Immature natural killer cell (primary cell): ENCODE measurements around the gene RNF167. TPM values are rescaled to one million over a fixed set of nuclear protein-coding genes. Genes with fewer than 3 reads are reported as not detected.
A peak's percentile ranks its signal among the peaks of the same experiment; 100 is the strongest.

Experiments
- DNase-seq, 3 donors: peaks; one replicate each; pipeline ENCODE4 v3.0.0; 2022; ENCODE audit warnings: mixed read lengths in 1 of 3
- H3K27ac Mint-ChIP-seq, 6 donors: one replicate each; pipeline ENCODE4 v1.8.0; 2020; ENCODE audit warnings: mixed read lengths in 6 of 6, mild to moderate bottlenecking in 5 of 6, inconsistent platforms in 4 of 6, moderate library complexity in 3 of 6
- H3K27me3 Mint-ChIP-seq, 3 donors: one replicate each; pipeline ENCODE4 v1.8.0; 2020 to 2021; ENCODE audit warnings: low read depth in 3 of 3, mild to moderate bottlenecking in 3 of 3, mixed read lengths in 3 of 3, moderate library complexity in 3 of 3, inconsistent platforms in 1 of 3
- H3K36me3 Mint-ChIP-seq, 3 donors: one replicate each; pipeline ENCODE4 v1.8.0; 2020; ENCODE audit warnings: mixed read lengths in 3 of 3, inconsistent platforms in 2 of 3, mild to moderate bottlenecking in 2 of 3
- H3K4me1 Mint-ChIP-seq, 2 donors: one replicate each; pipeline ENCODE4 v1.8.0; 2020; ENCODE audit warnings: inconsistent platforms in 2 of 2, mild to moderate bottlenecking in 2 of 2, mixed read lengths in 2 of 2, moderate library complexity in 1 of 2
- H3K4me3 Mint-ChIP-seq, 5 donors: one replicate each; pipeline ENCODE4 v1.8.0; 2020; ENCODE audit warnings: mild to moderate bottlenecking in 5 of 5, mixed read lengths in 5 of 5, inconsistent platforms in 3 of 5, moderate library complexity in 3 of 5
- H3K9me3 Mint-ChIP-seq, 6 donors: one replicate each; pipeline ENCODE4 v1.8.0; 2020; ENCODE audit warnings: mild to moderate bottlenecking in 6 of 6, mixed read lengths in 6 of 6, inconsistent platforms in 4 of 6, moderate library complexity in 3 of 6
- polyA plus RNA-seq, 3 donors: library from polyadenylated mRNA; unstranded; fragments of 300-500 nt; fragmentation: Illumina TruSeq; gene quantifications; one replicate each; pipeline ENCODE4 v1.2.3, GENCODE V29; 2021

The RNF167 gene
- 10 to 100 TPM; 62.3 to 78.2 (median 73.1) TPM for polyA plus RNA-seq

DNA sequence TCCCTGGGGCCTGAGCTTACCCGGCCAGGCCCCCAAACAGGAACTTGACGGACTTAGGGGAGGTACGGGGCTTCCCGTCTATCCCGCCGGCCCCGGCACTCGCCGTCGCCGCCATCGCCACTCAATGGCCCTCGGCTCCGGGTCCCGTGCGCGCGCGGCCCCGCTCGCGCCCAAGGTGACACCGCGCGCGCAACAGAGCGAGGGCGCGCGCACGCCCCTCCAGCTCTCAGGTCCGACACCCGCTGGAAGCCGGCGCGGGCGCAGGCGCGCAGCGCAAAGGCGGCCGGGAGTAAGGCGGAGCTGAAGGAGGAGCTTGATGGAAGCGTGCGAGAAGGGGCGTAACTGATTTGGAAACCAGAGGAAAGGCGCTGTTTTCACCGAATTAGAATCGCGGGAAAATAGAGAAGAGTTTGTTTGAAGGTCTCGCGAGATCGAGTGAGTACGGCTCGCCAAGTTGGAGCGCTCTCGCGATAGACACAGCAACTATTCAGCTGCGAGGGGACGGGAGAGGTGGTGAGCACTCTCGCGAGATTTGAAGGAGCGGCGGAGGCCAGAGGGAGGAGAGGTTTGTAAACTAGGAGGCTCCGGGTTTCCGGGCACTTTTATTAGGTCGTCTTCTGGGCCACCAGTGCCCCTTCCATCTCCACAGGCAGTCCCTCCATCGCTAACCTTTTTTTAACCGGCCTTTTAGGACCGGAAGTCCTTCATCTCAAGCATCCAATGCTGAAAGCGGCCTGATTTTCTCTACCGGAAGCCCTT, at the start of gene RNF167, which contains the start of gene SLC25A11:
Gene RNF167 (plus strand): TSS at position 473 of the 759 bp plus-strand sequence. CDS start 642 bp downstream, outside the sequence.
Gene SLC25A11 (minus strand): TSS at position 251 of the 759 bp plus-strand sequence. CDS start 136 bp downstream, at position 115.
- H3K27ac Mint-ChIP-seq, result peak within 1 kb of the TSS; percentile 93 to 98 (median 95)
- no peaks in the 10 kb centered on the region for H3K9me3 Mint-ChIP-seq
- peak; percentile 97 to 99 (median 99) for DNase-seq
- peaks cover 68 to 73% of the 10 kb centered on the region in 2 donors for H3K4me1 Mint-ChIP-seq
- peaks cover 5 to 24% (median 13%) of the 10 kb centered on the region in 3 donors for H3K27me3 Mint-ChIP-seq
- H3K36me3 Mint-ChIP-seq, result peaks cover 15 to 51% (median 28%) of the 10 kb centered on the region in 3 donors
- H3K4me3 Mint-ChIP-seq, result peak within 1 kb of the TSS; percentile 96 to 100 (median 99)

DNA sequence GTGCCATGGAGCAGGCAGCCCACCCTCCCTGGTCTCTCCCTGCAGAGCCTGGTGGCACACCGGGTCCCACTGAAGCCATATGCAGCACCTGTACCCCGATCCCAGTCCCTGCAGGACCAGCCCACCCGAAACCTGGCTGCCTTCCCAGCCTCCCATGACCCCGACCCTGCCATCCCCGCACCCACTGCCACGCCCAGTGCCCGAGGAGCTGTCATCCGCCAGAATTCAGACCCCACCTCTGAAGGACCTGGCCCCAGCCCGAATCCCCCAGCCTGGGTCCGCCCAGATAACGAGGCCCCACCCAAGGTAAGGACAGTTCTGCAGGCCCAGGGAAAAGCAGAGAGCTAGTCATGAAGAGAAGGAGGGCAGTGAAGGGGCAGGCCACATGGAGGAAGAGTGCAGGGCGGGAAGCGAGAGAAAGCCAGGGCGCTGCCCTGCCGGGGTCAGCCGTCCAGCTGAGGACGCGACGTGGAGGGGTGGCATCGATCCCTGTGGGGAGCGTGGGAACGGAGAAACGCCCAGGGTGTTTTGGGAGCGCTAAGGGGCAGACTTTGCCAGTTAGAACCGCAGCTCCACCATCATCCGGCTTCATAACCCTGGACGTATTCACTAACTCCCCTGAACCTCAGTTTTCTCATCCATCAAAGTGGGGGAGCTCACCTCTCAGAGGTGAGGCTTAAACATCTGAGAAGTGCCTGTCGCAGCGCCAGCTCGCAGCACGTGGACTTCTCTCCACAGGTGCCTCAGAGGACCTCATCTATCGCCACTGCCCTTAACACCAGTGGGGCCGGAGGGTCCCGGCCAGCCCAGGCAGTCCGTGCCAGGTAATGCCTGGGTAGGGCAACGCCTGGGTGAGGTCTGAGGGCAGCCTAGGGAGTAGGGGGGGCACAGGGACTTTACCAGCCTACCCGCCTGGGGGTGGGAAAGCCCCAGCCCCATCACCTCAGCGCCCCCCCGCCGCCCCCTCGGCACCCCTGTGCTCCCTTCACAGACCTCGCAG, 48.4 kb upstream of the RNF167 start:
- DNase-seq, result no peak
- H3K4me1 Mint-ChIP-seq, result no peaks in the 10 kb centered on the region
- no peak overlapping the region for H3K4me3 Mint-ChIP-seq
- no peak overlapping the region for H3K27ac Mint-ChIP-seq
- peaks cover 0 to 2% (median 0%) of the 10 kb centered on the region in 3 donors for H3K27me3 Mint-ChIP-seq
- peaks cover 8 to 16% (median 13%) of the 10 kb centered on the region in 3 donors for H3K36me3 Mint-ChIP-seq
- no peaks in the 10 kb centered on the region for H3K9me3 Mint-ChIP-seq

DNA sequence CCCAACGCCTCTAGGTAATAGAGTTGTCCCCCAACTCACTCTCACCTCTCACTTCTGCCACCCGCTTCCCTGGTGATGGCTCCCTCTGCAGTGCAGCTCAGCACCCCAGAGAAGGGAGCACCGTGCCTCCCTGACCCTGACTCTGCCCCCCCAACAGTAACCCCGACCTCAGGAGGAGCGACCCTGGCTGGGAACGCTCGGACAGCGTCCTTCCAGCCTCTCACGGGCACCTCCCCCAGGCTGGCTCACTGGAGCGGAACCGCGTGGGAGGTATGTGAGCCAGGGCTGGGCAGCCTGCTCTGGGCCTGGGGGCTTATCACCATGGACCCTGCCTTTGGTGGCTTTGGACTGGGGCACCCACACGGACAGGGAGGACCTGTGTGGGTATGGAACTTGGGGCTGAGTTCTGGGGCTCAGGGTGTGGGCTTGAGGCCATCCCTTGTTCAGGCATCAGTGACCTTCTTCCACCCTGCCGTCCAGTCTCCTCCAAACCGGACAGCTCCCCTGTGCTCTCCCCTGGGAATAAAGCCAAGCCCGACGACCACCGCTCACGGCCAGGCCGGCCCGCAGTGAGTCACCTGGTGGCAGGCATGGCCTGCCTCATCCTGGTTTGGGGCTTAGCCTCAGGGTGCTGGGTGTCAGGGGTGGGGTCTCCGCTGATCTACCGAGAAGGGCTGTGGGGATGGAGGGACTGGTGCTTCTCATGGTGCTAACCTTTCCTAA, 47.4 kb upstream of the RNF167 start:
- Mint-ChIP-seq H3K27me3 (peaks cover 0 to 3% (median 2%) of the 10 kb centered on the region in 3 donors), H3K36me3 (peaks cover 5 to 16% (median 10%) of the 10 kb centered on the region in 3 donors), H3K27ac (no peak overlapping the region), H3K4me1 (no peaks in the 10 kb centered on the region), H3K9me3 (no peaks in the 10 kb centered on the region), H3K4me3 (no peak overlapping the region)
- no peak for DNase-seq

DNA sequence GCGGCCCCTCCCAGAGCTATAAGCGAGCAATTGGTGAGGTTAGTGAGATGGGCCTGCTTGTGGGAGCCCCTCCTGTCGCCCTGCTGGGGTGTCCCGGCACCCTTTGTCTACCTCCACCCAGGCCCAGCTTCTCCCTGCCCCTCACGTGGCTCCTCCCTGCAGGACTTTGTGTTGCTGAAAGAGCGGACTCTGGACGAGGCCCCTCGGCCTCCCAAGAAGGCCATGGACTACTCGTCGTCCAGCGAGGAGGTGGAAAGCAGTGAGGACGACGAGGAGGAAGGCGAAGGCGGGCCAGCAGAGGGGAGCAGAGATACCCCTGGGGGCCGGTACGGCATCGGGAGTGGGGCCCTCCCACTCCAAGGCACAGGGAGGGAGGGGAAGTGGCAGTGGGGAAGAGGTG, 46.8 kb upstream of the RNF167 start:
- no peak for DNase-seq
- H3K36me3 Mint-ChIP-seq, result peaks cover 5 to 16% (median 10%) of the 10 kb centered on the region in 3 donors
- no peak overlapping the region for H3K4me3 Mint-ChIP-seq
- H3K4me1 Mint-ChIP-seq, result peaks cover 0 to 3% of the 10 kb centered on the region in 2 donors
- peaks cover 0 to 3% (median 3%) of the 10 kb centered on the region in 3 donors for H3K27me3 Mint-ChIP-seq
- no peak overlapping the region for H3K27ac Mint-ChIP-seq
- H3K9me3 Mint-ChIP-seq, result no peaks in the 10 kb centered on the region

DNA sequence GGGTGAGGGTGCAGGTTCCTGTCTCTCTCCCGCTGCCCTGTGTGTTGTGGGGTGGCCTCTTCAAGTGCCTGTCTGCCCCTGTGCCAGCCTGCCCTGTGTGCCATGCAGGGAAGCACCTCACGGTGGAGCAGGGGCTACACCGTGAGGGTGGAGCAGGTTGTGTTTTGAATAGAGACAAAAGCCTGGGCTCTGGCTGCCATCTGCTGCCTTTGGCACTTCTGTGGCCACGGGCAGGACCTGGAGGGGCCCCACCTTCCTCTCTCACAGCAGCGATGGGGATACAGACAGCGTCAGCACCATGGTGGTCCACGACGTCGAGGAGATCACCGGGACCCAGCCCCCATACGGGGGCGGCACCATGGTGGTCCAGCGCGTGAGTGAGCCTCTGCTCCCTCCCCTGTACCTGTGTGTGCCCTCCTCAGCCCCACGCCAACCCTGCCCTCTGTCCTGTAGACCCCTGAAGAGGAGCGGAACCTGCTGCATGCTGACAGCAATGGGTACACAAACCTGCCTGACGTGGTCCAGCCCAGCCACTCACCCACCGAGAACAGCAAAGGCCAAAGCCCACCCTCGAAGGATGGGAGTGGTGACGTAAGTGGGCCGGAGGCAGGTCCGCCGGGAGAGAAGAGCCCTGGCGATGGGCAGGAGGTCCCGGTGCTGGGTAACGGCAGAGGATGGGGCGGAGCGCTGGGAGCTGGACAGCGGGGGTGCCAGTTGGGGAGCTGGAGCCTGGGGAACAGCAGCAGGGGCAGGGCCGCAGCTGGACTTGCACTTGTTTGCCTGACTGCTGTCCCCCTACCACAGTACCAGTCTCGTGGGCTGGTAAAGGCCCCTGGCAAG, 46.1 kb upstream of the RNF167 start:
- peaks cover 0 to 7% of the 10 kb centered on the region in 2 donors for H3K4me1 Mint-ChIP-seq
- H3K9me3 Mint-ChIP-seq, result no peaks in the 10 kb centered on the region
- H3K4me3 Mint-ChIP-seq, result no peak overlapping the region
- H3K27ac Mint-ChIP-seq, result no peak overlapping the region
- peaks cover 4 to 16% (median 10%) of the 10 kb centered on the region in 3 donors for H3K36me3 Mint-ChIP-seq
- DNase-seq, result no peak
- H3K27me3 Mint-ChIP-seq, result peaks cover 0 to 3% (median 3%) of the 10 kb centered on the region in 3 donors

DNA sequence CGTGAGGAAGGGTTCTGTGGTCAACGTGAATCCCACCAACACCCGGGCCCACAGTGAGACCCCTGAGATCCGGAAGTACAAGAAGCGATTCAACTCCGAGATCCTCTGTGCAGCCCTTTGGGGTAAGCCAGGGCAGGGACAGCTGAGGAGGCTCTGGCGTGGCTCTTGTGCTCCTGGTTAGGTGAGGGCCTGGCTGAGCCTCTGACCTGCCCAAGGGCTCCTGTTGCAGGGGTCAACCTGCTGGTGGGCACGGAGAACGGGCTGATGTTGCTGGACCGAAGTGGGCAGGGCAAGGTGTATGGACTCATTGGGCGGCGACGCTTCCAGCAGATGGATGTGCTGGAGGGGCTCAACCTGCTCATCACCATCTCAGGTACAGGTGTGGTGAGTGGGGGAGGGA, 44.9 kb upstream of the RNF167 start:
- no peaks in the 10 kb centered on the region for H3K9me3 Mint-ChIP-seq
- peaks cover 0 to 12% (median 5%) of the 10 kb centered on the region in 3 donors for H3K36me3 Mint-ChIP-seq
- H3K4me1 Mint-ChIP-seq, result peaks cover 7 to 15% of the 10 kb centered on the region in 2 donors
- no peak overlapping the region for H3K4me3 Mint-ChIP-seq
- H3K27ac Mint-ChIP-seq, result no peak overlapping the region
- no peak for DNase-seq
- H3K27me3 Mint-ChIP-seq, result peaks cover 5 to 11% (median 6%) of the 10 kb centered on the region in 3 donors

DNA sequence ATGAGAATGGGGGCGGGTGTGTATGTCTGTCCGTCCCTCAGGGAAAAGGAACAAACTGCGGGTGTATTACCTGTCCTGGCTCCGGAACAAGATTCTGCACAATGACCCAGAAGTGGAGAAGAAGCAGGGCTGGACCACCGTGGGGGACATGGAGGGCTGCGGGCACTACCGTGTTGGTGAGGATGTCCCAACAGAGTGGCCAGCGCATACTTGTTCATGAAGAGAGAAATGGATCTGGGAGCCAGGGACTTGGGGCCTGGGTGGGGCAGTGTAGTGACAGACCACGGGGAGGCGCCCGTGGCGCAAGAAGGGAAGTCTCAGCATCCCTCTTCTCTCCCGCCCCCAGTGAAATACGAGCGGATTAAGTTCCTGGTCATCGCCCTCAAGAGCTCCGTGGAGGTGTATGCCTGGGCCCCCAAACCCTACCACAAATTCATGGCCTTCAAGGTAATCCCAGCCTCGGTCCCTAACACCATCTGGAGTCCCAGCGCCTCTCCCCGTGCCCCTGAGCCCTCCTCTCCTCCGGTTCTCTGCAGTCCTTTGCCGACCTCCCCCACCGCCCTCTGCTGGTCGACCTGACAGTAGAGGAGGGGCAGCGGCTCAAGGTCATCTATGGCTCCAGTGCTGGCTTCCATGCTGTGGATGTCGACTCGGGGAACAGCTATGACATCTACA, 44.3 kb upstream of the RNF167 start:
- peaks cover 0 to 8% (median 5%) of the 10 kb centered on the region in 3 donors for H3K36me3 Mint-ChIP-seq
- H3K4me1 Mint-ChIP-seq, result peaks cover 11 to 18% of the 10 kb centered on the region in 2 donors
- H3K27me3 Mint-ChIP-seq, result peaks cover 8 to 13% (median 10%) of the 10 kb centered on the region in 3 donors
- peak overlapping the region in 2 of 6 donors; percentile 45 to 46 for H3K27ac Mint-ChIP-seq
- DNase-seq, result no peak
- H3K4me3 Mint-ChIP-seq, result no peak overlapping the region
- H3K9me3 Mint-ChIP-seq, result no peaks in the 10 kb centered on the region

DNA sequence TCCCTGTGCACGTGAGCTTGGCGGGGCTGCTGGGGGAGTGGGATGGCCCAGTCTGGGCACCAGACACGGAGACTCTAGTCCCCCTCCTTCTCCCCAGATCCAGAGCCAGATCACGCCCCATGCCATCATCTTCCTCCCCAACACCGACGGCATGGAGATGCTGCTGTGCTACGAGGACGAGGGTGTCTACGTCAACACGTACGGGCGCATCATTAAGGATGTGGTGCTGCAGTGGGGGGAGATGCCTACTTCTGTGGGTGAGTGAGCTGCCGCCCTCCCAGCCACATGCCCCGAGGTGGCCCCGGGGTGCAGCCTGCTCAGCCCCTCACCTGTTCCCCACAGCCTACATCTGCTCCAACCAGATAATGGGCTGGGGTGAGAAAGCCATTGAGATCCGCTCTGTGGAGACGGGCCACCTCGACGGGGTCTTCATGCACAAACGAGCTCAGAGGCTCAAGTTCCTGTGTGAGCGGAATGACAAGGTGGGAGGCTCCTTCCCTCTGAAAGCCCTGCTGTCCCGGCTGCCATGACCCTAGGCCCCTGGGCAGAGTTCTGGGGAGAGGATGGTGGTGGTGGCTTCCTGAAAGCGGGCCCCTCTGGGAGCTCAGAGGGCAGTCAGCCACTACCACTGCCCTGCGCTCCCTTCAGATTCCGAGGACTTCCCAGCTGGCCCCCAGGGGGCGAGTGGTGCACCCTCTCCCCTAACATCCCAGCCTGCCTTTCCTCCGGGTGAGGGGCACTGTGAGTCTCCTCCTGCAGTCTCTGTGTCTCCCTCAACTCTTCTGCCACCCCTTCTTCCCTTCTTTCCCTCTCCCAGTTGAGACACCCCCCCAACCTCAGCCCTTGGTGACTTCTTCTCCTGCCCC, 43.5 kb upstream of the RNF167 start:
- Mint-ChIP-seq H3K27me3 (peaks cover 11 to 20% (median 14%) of the 10 kb centered on the region in 3 donors), H3K27ac (peak overlapping the region in 1 of 6 donors; percentile 9), H3K36me3 (peaks cover 0 to 7% (median 5%) of the 10 kb centered on the region in 3 donors), H3K4me1 (peaks cover 17 to 25% of the 10 kb centered on the region in 2 donors), H3K4me3 (no peak overlapping the region), H3K9me3 (no peaks in the 10 kb centered on the region)
- DNase-seq, result no peak

DNA sequence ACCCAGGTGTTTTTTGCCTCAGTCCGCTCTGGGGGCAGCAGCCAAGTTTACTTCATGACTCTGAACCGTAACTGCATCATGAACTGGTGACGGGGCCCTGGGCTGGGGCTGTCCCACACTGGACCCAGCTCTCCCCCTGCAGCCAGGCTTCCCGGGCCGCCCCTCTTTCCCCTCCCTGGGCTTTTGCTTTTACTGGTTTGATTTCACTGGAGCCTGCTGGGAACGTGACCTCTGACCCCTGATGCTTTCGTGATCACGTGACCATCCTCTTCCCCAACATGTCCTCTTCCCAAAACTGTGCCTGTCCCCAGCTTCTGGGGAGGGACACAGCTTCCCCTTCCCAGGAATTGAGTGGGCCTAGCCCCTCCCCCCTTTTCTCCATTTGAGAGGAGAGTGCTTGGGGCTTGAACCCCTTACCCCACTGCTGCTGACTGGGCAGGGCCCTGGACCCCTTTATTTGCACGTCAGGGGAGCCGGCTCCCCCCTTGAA, 42.8 kb upstream of the RNF167 start:
- Mint-ChIP-seq H3K4me1 (peaks cover 21 to 31% of the 10 kb centered on the region in 2 donors), H3K4me3 (no peak overlapping the region), H3K36me3 (peaks cover 0 to 7% (median 5%) of the 10 kb centered on the region in 3 donors), H3K27ac (peak overlapping the region in 1 of 6 donors; percentile 9), H3K27me3 (peaks cover 11 to 22% (median 17%) of the 10 kb centered on the region in 3 donors), H3K9me3 (no peaks in the 10 kb centered on the region)
- no peak for DNase-seq

DNA sequence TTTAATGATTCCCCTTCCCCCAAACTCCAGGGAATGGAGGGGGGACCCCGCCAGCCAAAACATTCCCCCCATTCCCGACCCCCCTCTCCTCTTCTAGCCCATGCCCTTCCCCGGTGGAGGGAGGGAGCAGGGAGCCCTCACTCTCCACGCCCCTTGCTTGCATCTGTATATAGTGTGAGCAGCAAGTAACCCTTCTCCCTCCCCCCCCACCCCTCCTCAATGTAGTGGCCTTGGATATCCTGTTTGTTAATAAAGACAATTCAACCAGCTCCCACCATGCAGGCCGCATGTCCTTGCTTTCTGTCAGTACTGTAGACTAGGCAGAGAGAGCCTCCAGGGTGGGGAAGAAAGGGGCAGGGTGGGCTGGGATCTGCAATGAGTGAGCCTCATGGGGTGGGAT, 42.3 kb upstream of the RNF167 start:
- Mint-ChIP-seq H3K9me3 (no peaks in the 10 kb centered on the region), H3K4me3 (peak overlapping the region in 4 of 5 donors; percentile 61 to 75 (median 68)), H3K4me1 (peaks cover 27 to 36% of the 10 kb centered on the region in 2 donors), H3K36me3 (peaks cover 0 to 7% (median 5%) of the 10 kb centered on the region in 3 donors), H3K27me3 (peaks cover 16 to 27% (median 21%) of the 10 kb centered on the region in 3 donors), H3K27ac (peak overlapping the region in 2 of 6 donors; percentile 73 to 76)
- no peak for DNase-seq

DNA sequence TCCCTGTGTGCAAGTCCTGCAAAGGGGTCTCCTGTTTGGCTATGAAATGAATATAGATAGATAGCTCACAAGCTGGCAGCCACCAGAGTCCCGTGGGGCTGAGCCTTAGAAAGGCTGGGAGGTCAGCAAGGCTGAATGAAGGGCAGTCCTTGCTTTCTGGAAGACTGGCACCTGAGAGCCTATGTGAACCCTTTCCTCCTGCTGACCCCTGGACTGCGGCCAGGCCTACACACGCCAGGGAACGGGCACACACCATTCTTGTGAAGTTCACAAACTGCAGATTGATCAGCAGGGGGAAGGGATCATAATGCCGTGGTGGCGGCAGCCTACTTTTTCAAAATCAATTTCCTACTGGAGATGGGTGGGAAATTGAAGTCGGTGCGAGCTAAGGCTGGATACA, 41.7 kb upstream of the RNF167 start:
- Mint-ChIP-seq H3K27me3 (peaks cover 19 to 32% (median 22%) of the 10 kb centered on the region in 3 donors), H3K36me3 (peaks cover 0 to 7% (median 5%) of the 10 kb centered on the region in 3 donors), H3K4me1 (peaks cover 33 to 42% of the 10 kb centered on the region in 2 donors), H3K4me3 (peak overlapping the region; percentile 61 to 76 (median 74)), H3K27ac (peak overlapping the region; percentile 10 to 84 (median 74)), H3K9me3 (no peaks in the 10 kb centered on the region)
- DNase-seq, result no peak
